Measurements from ENCODE around the gene UBL5. TPM values are rescaled to one million over a fixed set of nuclear protein-coding genes. Genes with fewer than 3 reads are reported as not detected.

The UBL5 gene
- total and polyA plus RNA-seq, 10 of the 15 experiments (the other 5 are each of a cell fraction or from before 2014, with no cell fraction given): 297 to 897 (median 711) TPM

- in situ Hi-C loops (cut with MboI): no loop called here
- H3K27ac ChIP-seq (ENCODE audit: control insufficient read depth, insufficient read depth): no peak overlapping the region
- no peaks in the 10 kb centered on the region for H3K27me3 ChIP-seq (replicated peaks in 1 of 2; ENCODE audit: control insufficient read depth in 2 of 2, insufficient read depth in 2 of 2, low read length in 1 of 2)
- ChIA-PET POLR2A (no interaction called here), SMC1A (ENCODE audit: uncharacterized antibody, unreplicated experiment) (interaction anchor here (0.7 kb wide), 1 partner anchor 118 kb away, joined by 4 read pairs; no protein-coding TSS in a partner anchor), CTCF (no interaction called here), RAD21 (ENCODE audit: unreplicated experiment) (no interaction called here)
- 56% methylated on average over 7 of the region's 7 CpGs for WGBS (ENCODE audit: insufficient coverage, insufficient replicate concordance, low lambda C conversion rate, missing lambda C conversion rate)
- H3K4me2 ChIP-seq (ENCODE audit: control insufficient read depth, insufficient read depth): no peak overlapping the region
- H3K4me3 ChIP-seq: no peak overlapping the region
- H3K4me1 ChIP-seq (ENCODE audit: control insufficient read depth, insufficient read depth, low read length): no peaks in the 10 kb centered on the region
- H3K9ac ChIP-seq (ENCODE audit: control insufficient read depth, insufficient read depth, low read length): no peak overlapping the region
- H4K20me1 ChIP-seq (ENCODE audit: control insufficient read depth, insufficient read depth): no peaks in the 10 kb centered on the region
- no peak for FAIRE-seq
- no peak for DNase-seq (ENCODE audit: low read depth, low spot score)
- no peaks in the 10 kb centered on the region for H3K79me2 ChIP-seq (ENCODE audit: control insufficient read depth, insufficient read depth, low read length)
- ATAC-seq: no peak
- H2AFZ ChIP-seq (ENCODE audit: control insufficient read depth, low read depth, low read length): no peak overlapping the region
- H3K9me3 ChIP-seq (replicated peaks; ENCODE audit: control insufficient read depth, insufficient read depth, low read length): no peaks in the 10 kb centered on the region
- no TSS peak for BruUV-seq (replicated peaks)
- intact Hi-C loops (cut with micrococcal nuclease; ENCODE audit: unreplicated experiment): no loop called here
- H3K36me3 ChIP-seq (ENCODE audit: control insufficient read depth in 2 of 2, insufficient read depth in 2 of 2, low read length in 1 of 2): no peaks in the 10 kb centered on the region
- no peak for TF ChIP-seq POLR2AphosphoS5 (IDR thresholded peaks at IDR 0.05; ENCODE audit: low read length)
- TF ChIP-seq RUNX3 (IDR thresholded peaks at IDR 0.05; ENCODE audit: low read length): no peak
Observed at GRCh38 chr19:9868983-9869617, 41.4 kb downstream of the UBL5 start.

DNA sequence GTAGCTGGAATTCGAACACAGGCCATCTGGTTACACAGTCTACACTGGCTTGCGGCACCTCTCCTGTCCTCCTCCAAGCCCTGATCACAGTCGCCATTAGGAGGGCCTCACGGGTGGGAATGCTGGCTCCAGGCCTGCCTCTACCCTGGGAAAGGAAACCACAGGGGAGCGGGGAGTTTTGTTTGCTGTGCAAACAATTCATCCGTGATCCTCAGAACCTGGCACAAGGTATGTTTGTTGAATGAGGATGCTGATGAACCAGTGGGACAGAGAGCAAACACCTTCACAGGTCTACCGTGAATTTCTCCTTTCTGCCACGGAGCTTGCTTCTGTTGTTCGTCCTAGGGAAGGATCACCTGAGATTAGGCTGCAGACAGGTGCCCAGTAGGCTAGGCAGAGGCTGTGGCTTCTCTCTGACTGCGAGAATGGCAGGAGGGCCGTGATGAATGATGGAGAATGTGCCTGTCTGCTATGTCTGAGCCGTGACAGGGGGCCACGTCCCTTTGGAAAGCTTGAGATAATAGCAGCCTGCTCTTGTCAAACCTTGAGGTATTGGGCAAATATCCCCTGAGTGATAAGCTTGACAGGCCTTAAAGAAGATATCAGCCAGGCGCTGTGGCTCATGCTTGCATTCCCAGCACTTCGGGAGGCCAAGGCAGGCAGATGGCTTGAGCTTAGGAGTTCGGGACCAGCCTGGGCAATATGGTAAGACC, 44.1 kb downstream of the UBL5 start:
- SMC1A ChIA-PET (ENCODE audit: uncharacterized antibody, unreplicated experiment): no interaction called here
- 26% methylated on average over 16 of the region's 16 CpGs for WGBS (ENCODE audit: insufficient coverage, insufficient replicate concordance, low lambda C conversion rate, missing lambda C conversion rate)
- POLR2A ChIA-PET: interaction anchor here (0.5 kb wide), 1 partner anchor 246 kb away, joined by 4 read pairs; no protein-coding TSS in a partner anchor
- CTCF ChIA-PET: interaction anchor here (0.7 kb wide), 1 partner anchor 1215 kb away, joined by 3 read pairs; no protein-coding TSS in a partner anchor
- no peak overlapping the region for H2AFZ ChIP-seq (ENCODE audit: control insufficient read depth, low read depth, low read length)
- TF ChIP-seq, protein P1, sequence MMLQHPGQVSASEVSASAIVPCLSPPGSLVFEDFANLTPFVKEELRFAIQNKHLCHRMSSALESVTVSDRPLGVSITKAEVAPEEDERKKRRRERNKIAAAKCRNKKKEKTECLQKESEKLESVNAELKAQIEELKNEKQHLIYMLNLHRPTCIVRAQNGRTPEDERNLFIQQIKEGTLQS (IDR thresholded peaks at IDR 0.05; ENCODE audit: borderline replicate concordance, extremely low read depth, low read depth, low read length): no peak
- no peak for TF ChIP-seq YY1 (IDR thresholded peaks at IDR 0.05; ENCODE audit: low read depth, low read length)
- TF ChIP-seq, protein P2, sequence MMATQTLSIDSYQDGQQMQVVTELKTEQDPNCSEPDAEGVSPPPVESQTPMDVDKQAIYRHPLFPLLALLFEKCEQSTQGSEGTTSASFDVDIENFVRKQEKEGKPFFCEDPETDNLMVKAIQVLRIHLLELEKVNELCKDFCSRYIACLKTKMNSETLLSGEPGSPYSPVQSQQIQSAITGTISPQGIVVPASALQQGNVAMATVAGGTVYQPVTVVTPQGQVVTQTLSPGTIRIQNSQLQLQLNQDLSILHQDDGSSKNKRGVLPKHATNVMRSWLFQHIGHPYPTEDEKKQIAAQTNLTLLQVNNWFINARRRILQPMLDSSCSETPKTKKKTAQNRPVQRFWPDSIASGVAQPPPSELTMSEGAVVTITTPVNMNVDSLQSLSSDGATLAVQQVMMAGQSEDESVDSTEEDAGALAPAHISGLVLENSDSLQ (IDR thresholded peaks at IDR 0.05): no peak
- TF ChIP-seq PRDM15 (CRISPR knock-in tag; IDR thresholded peaks at IDR 0.05): no peak
- TF ChIP-seq EGR1 (IDR thresholded peaks at IDR 0.05; ENCODE audit: borderline replicate concordance in 1 of 2, low read depth in 2 of 2, low read length in 2 of 2): no peak
- TF ChIP-seq MEF2A (IDR thresholded peaks at IDR 0.05; ENCODE audit: insufficient read depth, low read depth, low read length): no peak
- ATAC-seq: no peak
- H3K4me1 ChIP-seq (ENCODE audit: control insufficient read depth, insufficient read depth, low read length): no peaks in the 10 kb centered on the region
- DNase-seq (ENCODE audit: low read depth, low spot score): no peak
- intact Hi-C loops (cut with micrococcal nuclease; ENCODE audit: unreplicated experiment) (no loop called here), in situ Hi-C loops (cut with MboI) (no loop called here)
- BruUV-seq (replicated peaks): no TSS peak
- no peak for FAIRE-seq
- H3K9ac ChIP-seq (ENCODE audit: control insufficient read depth, insufficient read depth, low read length): no peak overlapping the region
- no peaks in the 10 kb centered on the region for H3K79me2 ChIP-seq (ENCODE audit: control insufficient read depth, insufficient read depth, low read length)
- RAD21 ChIA-PET (ENCODE audit: unreplicated experiment): no interaction called here
- no peaks in the 10 kb centered on the region for H4K20me1 ChIP-seq (ENCODE audit: control insufficient read depth, insufficient read depth)
- no peak overlapping the region for H3K4me3 ChIP-seq
- H3K27ac ChIP-seq (ENCODE audit: control insufficient read depth, insufficient read depth): no peak overlapping the region
- H3K4me2 ChIP-seq (ENCODE audit: control insufficient read depth, insufficient read depth): no peak overlapping the region
- H3K36me3 ChIP-seq (ENCODE audit: control insufficient read depth in 2 of 2, insufficient read depth in 2 of 2, low read length in 1 of 2): no peaks in the 10 kb centered on the region
- H3K27me3 ChIP-seq (replicated peaks in 1 of 2; ENCODE audit: control insufficient read depth in 2 of 2, insufficient read depth in 2 of 2, low read length in 1 of 2): no peaks in the 10 kb centered on the region; a peak in 1 of 4 replicates
- no peaks in the 10 kb centered on the region for H3K9me3 ChIP-seq (replicated peaks; ENCODE audit: control insufficient read depth, insufficient read depth, low read length)

Measured in GM12878 (cell line).